RPMI7951 (cell line): ENCODE measurements around the gene NEDD8. TPM values are rescaled to one million over a fixed set of nuclear protein-coding genes. Genes with fewer than 3 reads are reported as not detected.
A peak's percentile ranks its signal among the peaks of the same experiment; 100 is the strongest.

Source experiments
- DNase-seq: peaks from one replicate; pipeline ENCODE4 v3.0.0-alpha.2; 2012; ENCODE audit warnings: low read depth
- total RNA-seq: library from RNA; depleted of rRNA; stranded (reverse); fragments of >200 nt; shearing (Covaris generic); gene quantifications from 2 replicates; pipeline ENCODE4 v1.2.3, GENCODE V29; 2014; rRNA removed

The NEDD8 gene
- 306 and 349 TPM in 2 replicates for total RNA-seq

DNA sequence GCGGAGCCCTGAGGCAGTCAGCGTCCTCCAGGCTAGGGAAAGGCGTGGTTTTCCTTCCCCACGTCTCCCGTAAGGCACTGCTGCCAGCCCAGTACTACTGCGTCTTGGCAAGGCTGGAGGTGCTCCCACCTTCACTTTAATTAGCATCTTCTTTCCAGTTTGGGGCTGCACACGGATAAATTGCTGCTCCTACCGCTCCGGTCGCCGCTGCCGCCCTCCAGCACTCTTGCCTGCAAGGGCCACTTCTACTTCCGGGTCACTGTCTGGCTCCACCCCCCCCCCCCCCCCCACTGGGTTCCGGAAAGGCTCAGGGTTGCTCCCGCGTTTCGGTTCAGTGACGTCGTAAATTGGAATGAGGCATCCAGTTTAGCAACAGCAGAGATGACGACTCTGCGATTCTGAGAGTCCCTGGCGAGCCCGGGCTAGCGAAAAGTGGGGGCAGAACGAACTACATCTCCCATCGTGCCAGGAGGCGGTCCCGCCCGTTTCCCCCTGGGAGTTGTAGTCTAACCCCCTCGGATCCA, at the start of gene NEDD8:
Gene NEDD8 (minus strand): TSS at position 247 of the 524 bp plus-strand sequence. CDS start 100 bp downstream, at position 147.
- DNase-seq, result peak; percentile 91

DNA sequence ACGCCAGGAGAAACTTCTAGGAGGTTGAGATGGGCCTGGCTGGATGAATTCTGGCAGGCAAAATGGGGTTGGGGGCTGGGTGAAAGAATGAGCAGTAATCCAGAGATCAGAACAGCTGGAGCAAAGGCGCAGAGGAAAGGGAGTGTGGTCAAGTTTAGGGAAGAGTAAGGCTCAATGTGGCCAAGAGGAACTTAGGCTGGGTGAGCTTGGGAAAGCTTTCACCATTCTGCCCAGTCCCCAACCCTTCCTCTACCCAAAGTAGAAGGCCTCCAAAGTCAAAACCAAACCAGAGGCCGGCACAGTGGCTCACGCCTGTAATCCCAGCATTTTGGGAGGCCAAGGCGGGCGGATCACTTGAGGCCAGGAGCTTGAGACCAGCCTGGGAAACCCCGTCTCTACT, 49.5 kb upstream of the NEDD8 start:
- no peak for DNase-seq

DNA sequence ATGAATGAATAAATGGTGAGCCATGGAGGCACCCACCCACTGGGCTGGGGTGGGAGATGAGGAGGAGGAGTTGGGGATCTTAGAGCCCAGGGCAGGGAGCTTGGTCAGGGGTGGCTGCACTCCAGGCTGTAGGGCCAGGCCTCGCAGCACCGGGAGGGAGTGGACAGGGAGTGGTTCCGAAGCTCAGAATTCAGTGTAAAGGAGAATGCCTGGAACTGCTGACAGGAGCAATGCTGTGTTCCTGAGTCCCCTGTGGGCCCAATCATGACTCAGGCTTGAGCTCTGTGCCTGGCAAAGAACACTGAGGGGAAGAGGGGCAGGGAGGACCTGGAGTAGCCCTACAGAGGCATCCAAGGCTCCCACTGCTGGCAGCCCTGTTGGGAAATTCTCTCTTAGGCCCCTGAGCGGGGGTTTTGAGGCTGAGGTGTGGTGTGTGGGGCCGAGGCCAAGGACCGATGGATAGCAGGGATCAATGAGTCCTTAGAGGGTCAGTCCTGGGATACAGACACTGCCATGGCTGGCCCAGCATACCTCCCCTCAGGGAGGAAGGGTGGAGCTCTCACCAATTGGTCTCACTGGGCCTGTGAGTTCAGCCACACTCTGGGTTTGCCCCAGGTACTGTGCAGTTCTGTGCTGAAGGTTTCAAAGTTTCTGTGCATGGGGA, 48.8 kb upstream of the NEDD8 start:
- DNase-seq, result no peak

DNA sequence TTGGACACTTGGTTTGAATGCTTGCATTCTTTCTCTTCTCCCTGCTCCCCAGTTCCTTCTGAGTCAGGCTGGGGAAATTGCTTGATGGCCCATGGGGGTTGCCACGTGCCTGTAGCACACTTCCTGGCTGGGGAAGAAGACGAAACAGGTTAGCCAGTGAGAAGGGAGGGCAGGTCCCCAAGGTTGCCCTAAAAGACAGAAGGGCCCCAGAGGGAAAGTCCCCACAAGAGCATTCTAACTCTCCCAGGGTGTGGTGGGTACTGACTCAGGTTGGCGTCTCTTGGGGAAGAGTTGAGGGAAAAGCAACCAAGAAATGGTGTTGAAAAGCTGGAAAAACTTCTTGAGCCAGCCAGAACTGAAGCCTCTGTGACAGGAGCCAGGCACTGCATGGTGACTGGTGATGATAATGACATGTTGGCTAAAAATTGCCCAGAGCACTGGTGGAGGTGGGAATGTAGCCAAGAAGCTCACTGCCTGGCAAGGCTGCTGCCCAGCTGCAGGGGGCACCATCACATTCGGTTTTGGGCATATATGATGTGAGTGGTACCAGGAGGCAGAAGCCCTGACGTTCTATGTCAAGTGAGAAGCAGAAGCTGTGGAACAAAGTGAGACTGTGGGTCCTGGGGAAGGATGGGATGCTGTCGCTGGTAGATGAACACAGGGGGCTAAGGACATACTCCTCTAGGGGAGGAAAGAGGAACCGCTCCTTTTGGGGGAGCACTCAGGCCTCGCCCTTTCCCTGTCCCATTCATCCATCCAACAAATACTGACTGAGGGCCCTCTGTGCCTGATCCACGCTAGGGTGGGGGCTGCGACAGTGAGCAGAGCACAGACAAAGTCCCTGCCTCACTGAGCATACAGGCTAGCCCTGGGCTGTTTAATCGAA, 47.4 kb upstream of the NEDD8 start:
- peak; percentile 30 for DNase-seq

DNA sequence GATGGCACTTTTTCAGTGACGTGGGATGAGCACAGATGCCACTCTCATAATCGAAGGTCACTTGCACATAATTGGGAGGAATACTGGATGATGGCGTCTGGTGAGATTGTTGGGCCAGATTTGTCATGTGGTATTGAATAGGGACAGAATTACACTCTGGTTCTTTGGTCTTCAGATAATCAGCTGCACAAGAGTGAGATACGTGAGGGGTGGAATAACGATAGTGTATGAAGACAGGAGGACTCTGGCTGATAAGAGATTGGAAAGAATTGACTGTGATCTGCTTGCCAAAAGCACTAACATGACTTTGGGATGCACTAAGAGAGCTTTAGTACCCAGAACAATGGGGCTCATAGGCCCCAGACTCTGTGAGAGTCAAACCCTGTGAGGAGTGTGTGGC, 46.3 kb upstream of the NEDD8 start:
- DNase-seq, result no peak

DNA sequence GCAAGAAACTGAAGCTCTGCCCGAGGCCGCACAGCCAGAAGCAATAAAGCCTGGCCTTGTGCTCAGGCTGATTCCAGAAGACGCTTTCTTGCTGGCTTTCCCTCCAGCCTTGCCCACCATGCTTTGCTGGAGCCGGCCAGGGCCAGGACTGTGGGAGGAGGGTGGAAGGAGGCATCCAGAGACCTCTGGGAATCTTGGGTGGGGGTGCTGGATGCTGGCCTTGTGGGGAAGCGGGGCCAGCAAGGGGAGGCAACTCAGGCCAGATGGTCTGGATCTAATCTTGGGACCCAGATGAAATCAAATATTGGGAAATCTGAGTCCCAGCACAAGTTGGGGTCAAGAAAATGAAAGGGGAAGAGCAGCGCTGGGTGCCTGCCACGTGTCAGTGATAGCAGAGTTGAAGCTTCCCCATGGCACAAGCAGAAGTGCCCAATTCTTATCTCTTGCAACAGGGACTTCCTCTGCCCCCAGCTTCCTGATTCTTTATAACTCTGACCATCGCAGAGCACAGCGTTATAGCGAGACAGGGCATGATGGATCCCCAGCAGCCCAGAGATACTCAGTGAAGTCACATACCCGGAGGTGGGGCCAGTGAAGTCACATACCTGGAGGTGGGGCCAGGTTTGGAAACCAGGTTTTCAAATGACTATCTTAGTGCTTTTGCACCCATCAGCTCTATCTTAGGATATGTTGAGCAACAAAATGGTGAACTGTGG, 45.6 kb upstream of the NEDD8 start:
- no peak for DNase-seq

DNA sequence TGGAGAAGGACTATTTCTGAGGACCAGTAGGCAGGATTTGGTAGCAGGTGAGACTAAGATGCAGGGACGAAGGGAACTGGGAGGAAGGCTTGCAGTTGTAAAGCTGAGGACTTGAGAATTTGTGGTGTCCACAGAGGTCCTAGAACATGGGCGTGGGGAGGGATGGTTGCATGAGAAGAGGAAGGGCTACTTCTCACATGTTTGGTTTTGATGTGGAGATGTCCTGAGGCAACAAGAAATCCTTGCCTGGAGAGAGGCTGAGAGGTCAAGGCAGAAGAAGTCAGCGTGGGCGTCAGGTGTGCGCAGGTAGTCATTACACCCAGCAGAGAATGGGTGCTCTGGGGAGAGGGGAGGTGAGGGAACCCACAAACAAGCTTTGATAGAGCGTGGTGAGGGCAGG, 44.9 kb upstream of the NEDD8 start:
- no peak for DNase-seq

DNA sequence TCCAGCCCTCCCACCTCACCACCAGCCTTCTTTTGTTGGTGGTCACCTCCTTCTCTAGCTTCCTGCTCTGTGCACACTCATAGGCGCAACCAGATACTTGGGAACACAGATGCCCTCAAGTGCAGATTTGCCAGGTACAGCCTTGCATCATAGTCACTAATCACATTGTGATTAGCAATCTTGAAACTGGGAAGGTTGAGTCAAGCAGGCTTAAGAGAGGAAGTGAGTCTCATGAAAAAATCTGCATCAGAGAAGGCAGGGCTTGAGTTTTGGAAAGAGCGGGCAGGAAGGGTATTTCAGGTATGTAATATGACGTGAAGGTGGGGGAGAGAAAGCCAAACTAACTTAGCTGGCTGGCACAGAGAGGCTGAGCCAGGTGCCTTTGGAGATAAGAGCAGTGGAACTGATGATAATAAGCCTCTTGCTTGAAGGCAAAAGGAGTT, 42.0 kb upstream of the NEDD8 start:
- DNase-seq, result no peak

DNA sequence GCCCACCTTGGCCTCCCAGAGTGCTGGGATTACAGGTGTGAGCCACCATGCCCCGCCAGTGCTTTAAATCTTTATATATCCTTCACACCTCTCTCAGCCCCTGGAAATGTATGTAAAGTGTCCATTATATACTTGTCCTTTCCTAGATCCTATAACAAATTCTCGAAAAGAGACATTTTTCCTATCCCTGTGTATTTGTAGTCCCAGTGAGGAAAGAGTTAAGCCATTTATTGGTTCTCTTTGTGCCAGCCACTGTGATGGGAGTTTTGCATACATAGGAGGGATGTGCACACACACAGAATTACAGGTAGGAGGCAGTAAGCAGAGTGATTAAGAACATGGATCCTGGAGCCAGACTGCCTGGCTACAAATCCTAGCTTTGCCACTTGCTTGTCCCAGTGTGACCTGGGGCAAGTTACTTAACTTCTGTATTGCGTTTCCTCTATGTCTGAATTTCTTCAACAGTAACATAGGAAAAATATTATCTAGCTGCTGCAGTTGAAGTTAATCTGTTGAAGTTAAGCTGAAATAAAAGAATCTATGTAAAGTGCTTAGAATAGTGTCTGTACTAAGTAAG, 41.3 kb upstream of the NEDD8 start:
- DNase-seq, result no peak

DNA sequence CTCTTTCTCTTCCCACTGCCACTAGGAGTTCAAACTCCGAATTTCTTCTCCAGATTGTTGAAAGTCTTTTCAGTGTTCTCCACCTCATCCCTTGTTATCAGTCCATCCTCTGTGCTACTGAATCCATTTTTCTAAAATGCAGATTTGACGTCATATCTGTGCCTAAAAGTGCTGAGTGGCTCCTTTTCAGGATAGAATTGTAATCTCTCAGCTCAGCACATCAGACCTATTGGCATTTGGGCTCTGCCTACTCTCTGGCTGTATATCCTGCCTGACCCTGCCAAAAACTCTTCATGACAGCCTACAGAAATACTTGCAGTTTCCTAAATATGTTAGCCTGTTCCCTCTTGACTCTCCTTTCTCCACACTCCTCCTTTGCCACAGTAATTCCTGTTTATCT, 40.3 kb upstream of the NEDD8 start:
- no peak for DNase-seq

DNA sequence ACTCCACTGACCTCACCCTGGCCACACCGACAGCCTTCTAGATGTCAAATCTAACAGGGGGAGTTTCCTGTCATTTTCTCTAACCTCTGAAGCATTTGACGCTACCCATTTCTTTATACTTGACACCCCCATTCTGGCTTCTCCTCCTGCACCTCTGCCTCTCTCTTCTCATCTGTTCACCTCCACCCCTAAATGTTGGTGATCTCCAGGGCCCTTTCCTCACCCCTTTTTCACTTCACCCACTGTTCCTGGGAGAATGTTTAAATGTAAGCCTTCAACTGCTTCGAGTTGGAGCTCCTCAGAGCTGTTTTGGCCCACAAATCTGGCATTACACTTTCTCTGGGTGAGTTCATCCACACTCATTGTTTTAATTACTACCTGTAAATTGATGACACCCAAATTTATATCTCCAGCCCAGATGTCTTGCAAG, 39.7 kb upstream of the NEDD8 start:
- DNase-seq, result no peak

DNA sequence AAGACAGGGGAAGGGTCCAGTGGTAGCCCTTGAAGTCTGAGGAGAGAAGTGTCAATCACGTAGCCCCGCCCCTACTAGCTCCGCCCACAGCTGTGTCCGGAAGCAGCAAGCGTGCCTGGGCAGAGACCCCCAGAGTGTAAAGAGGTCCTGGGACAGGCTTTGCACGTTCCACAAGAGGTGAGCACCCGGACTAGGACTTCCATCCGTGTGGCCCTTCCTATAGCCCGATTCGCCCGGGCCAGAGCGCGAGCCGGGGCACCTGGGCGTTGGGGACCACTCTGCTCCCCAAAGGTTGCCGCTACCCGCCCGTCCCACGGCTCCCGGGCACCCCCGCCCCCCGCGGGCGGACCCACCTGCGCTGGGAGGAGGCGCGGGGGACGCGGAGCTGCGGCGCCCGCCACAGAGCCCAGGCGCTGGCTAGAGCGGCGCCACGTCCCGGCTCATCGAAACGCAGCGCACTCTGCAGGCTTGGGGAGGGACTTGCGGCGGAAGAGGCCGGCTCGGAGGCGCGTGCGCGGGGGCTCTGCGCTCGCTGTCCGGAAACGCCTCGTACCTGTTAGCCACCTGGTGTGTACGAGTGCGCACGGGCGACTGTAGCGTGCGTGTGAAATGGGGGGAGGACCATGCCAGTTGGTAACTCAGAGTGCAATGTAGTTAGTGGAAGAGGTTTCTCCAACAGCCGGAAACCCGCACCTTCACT, 39.1 kb upstream of the NEDD8 start, which contains the start of gene RABGGTA:
Gene RABGGTA (minus strand): TSS at position 464 of the 700 bp plus-strand sequence. CDS start 482 bp downstream, outside the sequence.
- peak; percentile 82 for DNase-seq

DNA sequence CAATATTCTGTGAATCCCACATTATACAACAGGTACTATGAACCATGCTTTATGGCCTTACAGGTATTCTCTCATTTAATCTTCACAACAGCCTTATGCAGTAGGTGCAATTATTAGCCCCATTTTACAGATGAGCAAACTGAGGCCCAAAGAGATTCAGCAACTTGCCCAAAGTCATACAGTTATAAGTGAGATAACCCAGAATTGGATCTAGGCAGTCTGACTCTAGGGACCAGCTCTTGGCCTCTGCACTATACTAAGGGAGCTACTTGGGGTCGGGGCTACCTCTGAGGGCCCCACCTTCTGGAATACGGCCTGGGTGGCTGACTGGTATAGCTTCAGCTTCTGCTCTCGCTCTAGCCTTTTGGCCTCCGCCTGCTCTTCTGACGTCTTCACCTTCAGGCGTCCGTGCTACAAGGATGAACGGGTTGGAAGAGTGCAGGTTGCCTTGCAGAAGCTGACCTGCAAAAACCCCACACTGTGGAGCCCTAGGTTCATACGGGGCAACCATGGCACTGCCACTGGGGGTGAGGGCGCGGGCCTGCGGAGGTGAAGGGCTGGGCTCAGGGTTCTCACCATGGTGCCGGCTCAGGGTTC, 38.5 kb upstream of the NEDD8 start:
- no peak for DNase-seq

DNA sequence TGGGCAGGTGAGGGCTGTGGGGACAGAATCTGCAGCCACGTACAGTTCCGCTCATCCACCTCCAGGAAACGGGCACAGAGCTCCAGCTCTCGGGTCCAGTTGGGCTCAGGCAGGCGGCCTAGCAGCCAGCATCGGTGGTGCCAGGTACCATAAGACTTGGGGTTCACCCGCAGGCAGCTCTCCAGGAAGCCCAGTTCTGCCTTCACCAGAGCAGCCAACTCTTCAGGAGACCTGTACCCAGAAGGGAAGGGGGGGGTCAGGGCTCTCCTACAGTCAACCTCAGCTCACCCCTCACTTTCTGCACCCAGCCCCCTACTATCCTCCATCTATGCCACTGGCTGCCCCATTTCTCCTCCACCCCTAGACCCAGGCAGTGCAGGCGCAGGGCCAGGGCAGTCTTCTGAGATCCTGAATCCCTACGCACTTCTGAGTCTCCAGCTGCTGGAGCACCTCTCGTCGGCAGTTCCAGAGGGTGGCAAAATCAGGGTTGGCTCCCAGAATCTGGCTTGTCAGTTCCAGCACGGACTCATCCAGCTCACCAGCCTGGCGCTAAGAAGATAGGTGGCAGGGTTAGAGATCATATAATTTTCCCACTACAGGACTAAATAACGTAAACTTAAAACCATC, 37.9 kb upstream of the NEDD8 start:
- no peak for DNase-seq

DNA sequence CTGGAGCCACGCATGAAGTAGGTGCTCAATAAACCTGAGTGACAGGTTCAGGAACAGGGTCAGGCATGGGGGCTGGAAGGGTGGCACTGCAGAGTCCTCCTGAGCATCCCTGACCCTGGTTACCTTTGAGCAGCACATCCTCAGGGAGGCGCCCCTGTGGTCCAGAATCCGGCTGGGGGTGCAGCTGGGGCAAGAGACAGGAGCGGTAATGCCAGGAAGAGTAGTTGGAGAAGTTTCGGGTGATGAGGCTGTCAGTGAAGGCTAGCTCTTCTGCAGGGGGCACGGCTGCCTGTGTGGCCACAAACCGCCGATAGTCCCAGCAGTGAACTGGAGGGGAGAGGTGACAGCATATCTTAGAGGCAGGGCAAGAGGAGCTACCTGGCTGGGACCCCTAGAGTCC, 37.2 kb upstream of the NEDD8 start:
- DNase-seq, result no peak

DNA sequence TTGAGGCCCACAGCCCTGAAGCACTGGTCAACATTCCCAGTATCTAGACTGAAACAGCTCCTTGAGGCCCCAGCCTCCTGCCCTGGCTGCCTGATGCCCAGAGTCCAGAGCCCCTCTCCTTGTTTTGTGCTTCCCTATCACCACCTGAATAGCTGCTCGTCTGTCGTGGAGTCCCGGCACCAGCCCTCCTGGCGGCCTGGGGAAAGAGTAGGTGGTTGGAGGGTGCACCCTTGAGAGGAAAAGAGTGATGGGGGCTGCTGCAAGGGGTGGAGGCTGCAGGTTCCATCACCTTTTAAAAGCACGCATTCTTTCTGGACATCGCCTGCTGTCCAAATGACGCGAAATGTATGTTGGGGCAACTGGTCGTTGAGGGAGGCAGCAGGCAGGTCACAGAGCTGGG, 36.1 kb upstream of the NEDD8 start:
- DNase-seq, result no peak

DNA sequence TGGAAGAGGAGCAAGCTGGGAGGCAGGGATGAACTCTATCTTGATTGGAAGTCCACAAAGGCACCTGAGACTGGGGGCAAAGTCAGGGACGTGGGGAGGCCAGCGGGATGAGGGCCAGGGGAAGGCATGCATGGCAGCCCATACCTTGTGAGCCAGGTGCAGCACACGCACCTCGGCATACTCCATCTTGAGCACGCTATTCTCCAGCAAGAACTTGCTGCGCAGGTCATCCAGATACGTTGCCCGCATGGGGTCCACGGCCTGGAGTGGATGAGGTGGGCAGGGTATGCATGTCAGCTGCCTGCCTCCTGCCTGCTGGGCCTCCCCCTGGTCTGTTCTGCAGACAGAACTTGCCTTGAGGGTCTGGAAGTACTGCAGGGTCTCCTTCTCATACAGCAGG, 35.3 kb upstream of the NEDD8 start:
- DNase-seq, result no peak

DNA sequence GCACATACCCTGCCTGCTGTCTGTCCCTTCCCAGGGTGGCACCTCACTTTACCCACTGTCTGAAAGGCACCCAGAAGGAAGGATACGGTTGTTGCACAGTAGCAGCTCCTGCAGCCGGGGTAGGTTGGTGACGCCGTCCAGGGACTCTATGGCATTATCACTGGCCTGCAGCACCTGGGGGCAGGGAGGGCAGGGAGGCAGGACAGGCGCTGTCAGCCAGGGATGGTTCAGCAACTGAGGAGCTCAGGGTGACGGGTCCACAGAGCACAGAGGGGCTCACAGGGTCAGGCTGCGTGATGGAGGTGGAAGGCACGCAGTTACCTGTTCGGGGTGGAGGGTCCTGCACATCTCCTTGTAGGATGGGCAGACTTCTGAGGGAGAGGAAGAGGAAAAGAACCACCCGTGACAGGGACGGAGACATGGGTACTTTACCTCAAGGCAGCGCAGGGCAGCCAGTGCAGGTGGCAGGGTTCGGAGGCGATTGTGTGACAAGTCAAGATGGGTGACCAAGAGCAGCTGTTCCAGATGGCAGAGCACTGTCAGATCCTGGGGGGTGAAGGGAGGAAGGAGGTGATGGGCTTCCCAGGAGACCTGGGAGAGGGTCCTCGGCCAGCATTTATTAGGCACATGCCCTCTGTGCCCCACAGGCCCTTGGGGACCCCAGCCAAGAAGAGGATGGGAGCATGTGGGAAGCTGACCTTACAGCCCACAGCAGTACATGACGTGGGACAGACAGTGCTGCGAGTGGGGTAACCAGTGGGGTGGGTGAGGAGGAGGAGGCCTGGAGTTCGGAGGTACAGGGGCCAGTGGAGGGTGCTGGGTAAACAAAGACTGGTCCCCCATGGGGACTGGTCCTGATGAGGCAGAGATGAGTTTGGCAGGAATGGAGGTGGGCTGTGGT, 34.4 kb upstream of the NEDD8 start:
- DNase-seq, result no peak

DNA sequence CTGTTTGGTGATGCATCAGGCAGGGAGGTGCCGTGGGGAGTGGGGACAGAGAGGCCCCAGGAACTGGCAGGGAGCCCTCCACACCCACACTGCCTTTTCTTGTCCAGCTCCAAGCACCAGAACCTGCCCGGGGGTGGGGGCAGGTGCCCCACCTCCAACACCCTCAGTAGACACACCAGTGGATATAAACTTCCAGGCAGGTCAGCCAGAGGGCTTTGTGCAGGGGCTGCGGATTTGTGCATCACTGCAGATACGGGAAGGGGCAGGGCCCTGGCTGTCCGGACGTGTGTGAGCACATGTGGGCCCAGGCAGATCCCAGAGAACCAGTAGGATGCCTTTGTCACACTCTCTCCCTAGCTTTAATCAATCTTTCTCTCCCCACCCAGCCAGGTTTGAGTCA, 32.1 kb upstream of the NEDD8 start:
- no peak for DNase-seq
